Muscle of arm (tissue), 12 donors: ENCODE data around the gene SLCO3A1. TPM values are rescaled to one million over a fixed set of nuclear protein-coding genes. Genes with fewer than 3 reads are reported as not detected.
A peak's percentile ranks its signal among the peaks of the same experiment; 100 is the strongest.

ENCODE experiments used
- DNase-seq: peaks from one replicate; pipeline ENCODE4 v3.0.0-alpha.2; 2013
- polyA plus RNA-seq, 12 donors: library from polyadenylated mRNA; unstranded; fragments of 120-200 nt; gene quantifications; one replicate each; pipeline ENCODE4 v1.2.1, GENCODE V29; 2013; ENCODE audit not compliant: insufficient read length in 12 of 12

The SLCO3A1 gene
- polyA plus RNA-seq, 12 donors = 3.7 to 20.6 (median 6.6) TPM; not detected in 1

GRCh38 chr15:92097474-92098178 lies 244.1 kb downstream of the SLCO3A1 start:
- DNase-seq = peak; percentile 66

GRCh38 chr15:92098869-92099268 lies 245.4 kb downstream of the SLCO3A1 start:
- DNase-seq = peak; percentile 53

- no peak for DNase-seq
These were observed 246.8 kb downstream of the SLCO3A1 start for GRCh38 chr15:92100301-92100700.

- DNase-seq = no peak
These were observed 247.2 kb downstream of the SLCO3A1 start for GRCh38 chr15:92100751-92101150.

- DNase-seq = no peak
These were observed 248.3 kb downstream of the SLCO3A1 start for GRCh38 chr15:92101708-92102394.

- DNase-seq = no peak
These were observed 248.9 kb downstream of the SLCO3A1 start for GRCh38 chr15:92102395-92102755.

GRCh38 chr15:92104072-92104471 lies 250.6 kb downstream of the SLCO3A1 start:
- no peak for DNase-seq

GRCh38 chr15:92105611-92106010 lies 252.1 kb downstream of the SLCO3A1 start:
- DNase-seq = no peak

- no peak for DNase-seq
These were observed 254.0 kb downstream of the SLCO3A1 start for GRCh38 chr15:92107510-92107909.

GRCh38 chr15:92109191-92109873 lies 255.8 kb downstream of the SLCO3A1 start:
- DNase-seq = no peak

GRCh38 chr15:92111291-92111690 lies 257.8 kb downstream of the SLCO3A1 start:
- DNase-seq = no peak

- DNase-seq = no peak
These were observed 258.2 kb downstream of the SLCO3A1 start for GRCh38 chr15:92111751-92112150.

- no peak for DNase-seq
These were observed 258.7 kb downstream of the SLCO3A1 start for GRCh38 chr15:92112180-92112579.

- DNase-seq = no peak
These were observed 259.2 kb downstream of the SLCO3A1 start for GRCh38 chr15:92112711-92113110.

- no peak for DNase-seq
These were observed 260.3 kb downstream of the SLCO3A1 start for GRCh38 chr15:92113832-92114231.

- no peak for DNase-seq
These were observed 262.3 kb downstream of the SLCO3A1 start for GRCh38 chr15:92115834-92116233.

- DNase-seq = no peak
These were observed 262.8 kb downstream of the SLCO3A1 start for GRCh38 chr15:92116330-92116729.

- DNase-seq = no peak
These were observed 263.8 kb downstream of the SLCO3A1 start for GRCh38 chr15:92117261-92117731.

- no peak for DNase-seq
These were observed 264.8 kb downstream of the SLCO3A1 start for GRCh38 chr15:92118162-92118935.

GRCh38 chr15:92118936-92119325 lies 265.4 kb downstream of the SLCO3A1 start:
- no peak for DNase-seq

GRCh38 chr15:92120094-92120795 lies 266.7 kb downstream of the SLCO3A1 start:
- DNase-seq = no peak
